Pons (tissue), 1 donor: Measurements from ENCODE around the gene PPL.
"Not testable (repeated sequence)": the region's sequence is repeated elsewhere in the genome, so short reads cannot be mapped to it uniquely, and the experiment has no call there.

Experiments
- DNase-seq: peaks from one replicate; pipeline ENCODE4 v3.0.0-alpha.2; 2016; ENCODE audit warnings: low spot score

Gene PPL

GRCh38 chr16:4936991-4937781 is at the start of gene PPL:
Gene PPL (minus strand): TSS chr16:4937148. CDS start chr16:4937045, 103 bp downstream.
- no peak for DNase-seq

GRCh38 chr16:4984174-4984990 is 47.4 kb upstream of the PPL start:
- DNase-seq, result no peak

GRCh38 chr16:4982056-4982867 is 45.3 kb upstream of the PPL start:
- DNase-seq, result no peak

GRCh38 chr16:4981473-4981872 is 44.5 kb upstream of the PPL start:
- DNase-seq, result no peak

- no peak for DNase-seq
These were observed 43.7 kb upstream of the PPL start for GRCh38 chr16:4980691-4981090.

- DNase-seq, result no peak
These were observed 43.0 kb upstream of the PPL start for GRCh38 chr16:4979736-4980660.

GRCh38 chr16:4979164-4979563 is 42.2 kb upstream of the PPL start:
- no peak for DNase-seq

GRCh38 chr16:4976611-4977145 is 39.7 kb upstream of the PPL start:
- no peak for DNase-seq

- no peak for DNase-seq
These were observed 39.1 kb upstream of the PPL start for GRCh38 chr16:4976079-4976478.

GRCh38 chr16:4972938-4973587 is 36.1 kb upstream of the PPL start:
- peak; percentile 95 for DNase-seq

- DNase-seq, result no peak
These were observed 33.1 kb upstream of the PPL start for GRCh38 chr16:4970010-4970409.

GRCh38 chr16:4968879-4969483 is 32.0 kb upstream of the PPL start:
- DNase-seq, result no peak

GRCh38 chr16:4968278-4968677 is 31.3 kb upstream of the PPL start:
- not testable (repeated sequence) for DNase-seq

GRCh38 chr16:4966736-4967453 is 29.9 kb upstream of the PPL start:
- no peak for DNase-seq

GRCh38 chr16:4963527-4963926 is 26.6 kb upstream of the PPL start:
- DNase-seq, result not testable (repeated sequence)

- DNase-seq, result peak; percentile 99
These were observed 25.8 kb upstream of the PPL start for GRCh38 chr16:4962716-4963115.

GRCh38 chr16:4960579-4960978 is 23.6 kb upstream of the PPL start:
- no peak for DNase-seq

- DNase-seq, result no peak
These were observed 21.8 kb upstream of the PPL start for GRCh38 chr16:4958510-4959438.
